Measurements from ENCODE around the gene METTL21A.

GRCh38 chr2:207603486-207603885, 21.7 kb downstream of the METTL21A start:
- TF ChIP-seq CTCF (IDR thresholded peaks at IDR 0.05) (no peak), POLR2A (IDR thresholded peaks at IDR 0.05) (no peak)

All from heart left ventricle (tissue), 13 donors.